ENCODE results near the gene SMAP1. TPM values are rescaled to one million over a fixed set of nuclear protein-coding genes. Genes with fewer than 3 reads are reported as not detected.

Gene SMAP1
- total RNA-seq, 6 experiments from 2014 or later = 9.1 to 16.1 (median 12.2) TPM

GRCh38 chr6:70894001-70894400 is 226.3 kb downstream of the SMAP1 start:
- no peak for ATAC-seq
- intact Hi-C loops (cut with DNase I) = no loop called here
- WGBS (ENCODE audit: insufficient coverage, low coverage, low lambda C conversion rate, missing lambda C conversion rate) = 91% methylated on average over 12 of the region's 12 CpGs
- no peaks in the 10 kb centered on the region for H3K27me3 ChIP-seq
- H3K27ac ChIP-seq = no peak overlapping the region
- H3K4me3 ChIP-seq = no peak overlapping the region
- no peak for DNase-seq
- H3K4me1 ChIP-seq = no peaks in the 10 kb centered on the region
- H3K36me3 ChIP-seq = no peaks in the 10 kb centered on the region
- no peak for TF ChIP-seq CTCF (IDR thresholded peaks at IDR 0.05)
- no peak for TF ChIP-seq POLR2A (IDR thresholded peaks at IDR 0.05)
- no peaks in the 10 kb centered on the region for H3K9me3 ChIP-seq

GRCh38 chr6:70900047-70900446 is 232.4 kb downstream of the SMAP1 start:
- intact Hi-C loops (cut with DNase I) = no loop called here

GRCh38 chr6:70901324-70901723 is 233.6 kb downstream of the SMAP1 start:
- intact Hi-C loops (cut with DNase I) = no loop called here
- H3K27ac ChIP-seq = no peak overlapping the region
- H3K4me1 ChIP-seq = no peaks in the 10 kb centered on the region
- DNase-seq (no peak), ATAC-seq (no peak)
- TF ChIP-seq POLR2A (IDR thresholded peaks at IDR 0.05) (no peak), CTCF (IDR thresholded peaks at IDR 0.05) (peak in 1 of 4 donors; percentile 9)
- H3K27me3 ChIP-seq = no peaks in the 10 kb centered on the region
- H3K9me3 ChIP-seq = no peaks in the 10 kb centered on the region
- no peaks in the 10 kb centered on the region for H3K36me3 ChIP-seq
- 72% methylated on average over 1 of the region's 3 CpGs for WGBS (ENCODE audit: insufficient coverage, low coverage, low lambda C conversion rate, missing lambda C conversion rate)
- H3K4me3 ChIP-seq = no peak overlapping the region

More at GRCh38 chr6:70900047-70900446, 232.4 kb downstream of the SMAP1 start:
- no peak for DNase-seq
- 75% methylated on average over 2 of the region's 2 CpGs for WGBS (ENCODE audit: insufficient coverage, low coverage, low lambda C conversion rate, missing lambda C conversion rate)
- H3K4me3 ChIP-seq = no peak overlapping the region
- no peak for TF ChIP-seq POLR2A (IDR thresholded peaks at IDR 0.05)
- TF ChIP-seq CTCF (IDR thresholded peaks at IDR 0.05) = no peak
- ATAC-seq = no peak
- no peaks in the 10 kb centered on the region for H3K36me3 ChIP-seq
- H3K27ac ChIP-seq = no peak overlapping the region
- H3K27me3 ChIP-seq = no peaks in the 10 kb centered on the region
- no peaks in the 10 kb centered on the region for H3K4me1 ChIP-seq
- no peaks in the 10 kb centered on the region for H3K9me3 ChIP-seq

- ATAC-seq (no peak), DNase-seq (no peak)
- 21% methylated on average over 2 of the region's 2 CpGs for WGBS (ENCODE audit: insufficient coverage, low coverage, low lambda C conversion rate, missing lambda C conversion rate)
- H3K9me3 ChIP-seq = no peaks in the 10 kb centered on the region
- H3K36me3 ChIP-seq = no peaks in the 10 kb centered on the region
- no peak overlapping the region for H3K27ac ChIP-seq
- H3K4me1 ChIP-seq = no peaks in the 10 kb centered on the region
- H3K4me3 ChIP-seq = no peak overlapping the region
- intact Hi-C loops (cut with DNase I) = no loop called here
- H3K27me3 ChIP-seq = no peaks in the 10 kb centered on the region
- TF ChIP-seq POLR2A (IDR thresholded peaks at IDR 0.05) (no peak), CTCF (IDR thresholded peaks at IDR 0.05) (no peak)
Measured at GRCh38 chr6:70903665-70904452, 236.2 kb downstream of the SMAP1 start.

Data from right lobe of liver (tissue), 6 donors.